Immature natural killer cell (primary cell): ENCODE measurements around the gene RAB24. TPM values are rescaled to one million over a fixed set of nuclear protein-coding genes. Genes with fewer than 3 reads are reported as not detected.

ENCODE experiments used
- DNase-seq, 3 donors: peaks; one replicate each; pipeline ENCODE4 v3.0.0; 2022; ENCODE audit warnings: mixed read lengths in 1 of 3
- H3K27ac Mint-ChIP-seq, 6 donors: one replicate each; pipeline ENCODE4 v1.8.0; 2020; ENCODE audit warnings: mixed read lengths in 6 of 6, mild to moderate bottlenecking in 5 of 6, inconsistent platforms in 4 of 6, moderate library complexity in 3 of 6
- H3K27me3 Mint-ChIP-seq, 3 donors: one replicate each; pipeline ENCODE4 v1.8.0; 2020 to 2021; ENCODE audit warnings: low read depth in 3 of 3, mild to moderate bottlenecking in 3 of 3, mixed read lengths in 3 of 3, moderate library complexity in 3 of 3, inconsistent platforms in 1 of 3
- H3K36me3 Mint-ChIP-seq, 3 donors: one replicate each; pipeline ENCODE4 v1.8.0; 2020; ENCODE audit warnings: mixed read lengths in 3 of 3, inconsistent platforms in 2 of 3, mild to moderate bottlenecking in 2 of 3
- H3K4me1 Mint-ChIP-seq, 2 donors: one replicate each; pipeline ENCODE4 v1.8.0; 2020; ENCODE audit warnings: inconsistent platforms in 2 of 2, mild to moderate bottlenecking in 2 of 2, mixed read lengths in 2 of 2, moderate library complexity in 1 of 2
- H3K4me3 Mint-ChIP-seq, 5 donors: one replicate each; pipeline ENCODE4 v1.8.0; 2020; ENCODE audit warnings: mild to moderate bottlenecking in 5 of 5, mixed read lengths in 5 of 5, inconsistent platforms in 3 of 5, moderate library complexity in 3 of 5
- H3K9me3 Mint-ChIP-seq, 6 donors: one replicate each; pipeline ENCODE4 v1.8.0; 2020; ENCODE audit warnings: mild to moderate bottlenecking in 6 of 6, mixed read lengths in 6 of 6, inconsistent platforms in 4 of 6, moderate library complexity in 3 of 6
- polyA plus RNA-seq, 3 donors: library from polyadenylated mRNA; unstranded; fragments of 300-500 nt; fragmentation: Illumina TruSeq; gene quantifications; one replicate each; pipeline ENCODE4 v1.2.3, GENCODE V29; 2021

RAB24 gene
- polyA plus RNA-seq, 3 donors from 2014 or later = 39.7 to 80.2 (median 45.8) TPM

- peaks cover 80 to 86% of the 10 kb centered on the region in 2 donors for H3K4me1 Mint-ChIP-seq
- H3K36me3 Mint-ChIP-seq = peaks cover 5 to 25% (median 19%) of the 10 kb centered on the region in 3 donors
- no peaks in the 10 kb centered on the region for H3K9me3 Mint-ChIP-seq
- peak overlapping the region; percentile 90 to 95 (median 94) for H3K4me3 Mint-ChIP-seq
- peak in 1 of 3 donors; percentile 22 for DNase-seq
- H3K27me3 Mint-ChIP-seq = peaks cover 16 to 35% (median 33%) of the 10 kb centered on the region in 3 donors
- H3K27ac Mint-ChIP-seq = peak overlapping the region; percentile 95 to 98 (median 96)
Observed at GRCh38 chr5:177304392-177305119, 1.0 kb upstream of the RAB24 start.

GRCh38 chr5:177303925-177304391 lies 439 bp upstream of the RAB24 start:
- no peak for DNase-seq
- H3K4me3 Mint-ChIP-seq = peak overlapping the region; percentile 90 to 95 (median 94)
- H3K9me3 Mint-ChIP-seq = no peaks in the 10 kb centered on the region
- H3K4me1 Mint-ChIP-seq = peaks cover 80 to 86% of the 10 kb centered on the region in 2 donors
- H3K27me3 Mint-ChIP-seq = peaks cover 16 to 32% (median 30%) of the 10 kb centered on the region in 3 donors
- H3K27ac Mint-ChIP-seq = peak overlapping the region; percentile 95 to 98 (median 96)
- peaks cover 5 to 25% (median 19%) of the 10 kb centered on the region in 3 donors for H3K36me3 Mint-ChIP-seq

GRCh38 chr5:177302354-177303110 lies 987 bp downstream of the RAB24 start:
- DNase-seq = no peak
- Mint-ChIP-seq H3K4me1 (peaks cover 83 to 87% of the 10 kb centered on the region in 2 donors), H3K4me3 (peak overlapping the region; percentile 90 to 95 (median 94)), H3K9me3 (no peaks in the 10 kb centered on the region), H3K27ac (peak overlapping the region; percentile 89 to 98 (median 94)), H3K27me3 (peaks cover 16 to 36% (median 29%) of the 10 kb centered on the region in 3 donors), H3K36me3 (peaks cover 5 to 25% (median 19%) of the 10 kb centered on the region in 3 donors)

GRCh38 chr5:177301503-177302165 lies 1.9 kb downstream of the RAB24 start:
- Mint-ChIP-seq H3K36me3 (peaks cover 5 to 21% (median 18%) of the 10 kb centered on the region in 3 donors), H3K27me3 (peaks cover 16 to 38% (median 30%) of the 10 kb centered on the region in 3 donors), H3K27ac (peak overlapping the region; percentile 89 to 98 (median 96)), H3K4me1 (peaks cover 85 to 91% of the 10 kb centered on the region in 2 donors), H3K4me3 (peak overlapping the region; percentile 90 to 95 (median 94)), H3K9me3 (no peaks in the 10 kb centered on the region)
- no peak for DNase-seq

- Mint-ChIP-seq H3K27me3 (peaks cover 16 to 45% (median 34%) of the 10 kb centered on the region in 3 donors), H3K4me1 (peaks cover 85 to 91% of the 10 kb centered on the region in 2 donors), H3K27ac (peak overlapping the region; percentile 94 to 98 (median 96)), H3K36me3 (peaks cover 7 to 18% (median 14%) of the 10 kb centered on the region in 3 donors), H3K9me3 (no peaks in the 10 kb centered on the region), H3K4me3 (peak overlapping the region; percentile 85 to 95 (median 94))
- no peak for DNase-seq
Observed at GRCh38 chr5:177300951-177301350, 2.6 kb downstream of the RAB24 start.

GRCh38 chr5:177300236-177300880 lies 3.2 kb downstream of the RAB24 start:
- no peaks in the 10 kb centered on the region for H3K9me3 Mint-ChIP-seq
- DNase-seq = peak; percentile 82 to 84 (median 83)
- peaks cover 10 to 18% (median 16%) of the 10 kb centered on the region in 3 donors for H3K36me3 Mint-ChIP-seq
- peaks cover 85 to 91% of the 10 kb centered on the region in 2 donors for H3K4me1 Mint-ChIP-seq
- peaks cover 16 to 48% (median 40%) of the 10 kb centered on the region in 3 donors for H3K27me3 Mint-ChIP-seq
- peak overlapping the region; percentile 94 to 98 (median 96) for H3K27ac Mint-ChIP-seq
- H3K4me3 Mint-ChIP-seq = peak overlapping the region; percentile 85 to 95 (median 94)

- Mint-ChIP-seq H3K9me3 (no peaks in the 10 kb centered on the region), H3K27ac (peak overlapping the region; percentile 92 to 98 (median 96)), H3K4me3 (peak overlapping the region; percentile 23 to 65 (median 54)), H3K36me3 (peaks cover 8 to 16% (median 14%) of the 10 kb centered on the region in 3 donors), H3K27me3 (peaks cover 16 to 47% (median 41%) of the 10 kb centered on the region in 3 donors), H3K4me1 (peaks cover 84 to 88% of the 10 kb centered on the region in 2 donors)
- no peak for DNase-seq
Observed at GRCh38 chr5:177299697-177300096, 3.8 kb downstream of the RAB24 start.

- H3K4me3 Mint-ChIP-seq = no peak overlapping the region
- no peak for DNase-seq
- peaks cover 75 to 77% of the 10 kb centered on the region in 2 donors for H3K4me1 Mint-ChIP-seq
- H3K9me3 Mint-ChIP-seq = no peaks in the 10 kb centered on the region
- peaks cover 8 to 18% (median 15%) of the 10 kb centered on the region in 3 donors for H3K36me3 Mint-ChIP-seq
- H3K27ac Mint-ChIP-seq = peak overlapping the region; percentile 90 to 98 (median 96)
- H3K27me3 Mint-ChIP-seq = peaks cover 8 to 34% (median 25%) of the 10 kb centered on the region in 3 donors
Observed at GRCh38 chr5:177297922-177298321, 5.6 kb downstream of the RAB24 start.

- H3K27ac Mint-ChIP-seq = peak overlapping the region; percentile 82 to 92 (median 90)
- H3K4me3 Mint-ChIP-seq = peak overlapping the region; percentile 25 to 83 (median 72)
- no peaks in the 10 kb centered on the region for H3K9me3 Mint-ChIP-seq
- H3K36me3 Mint-ChIP-seq = peaks cover 21 to 31% (median 23%) of the 10 kb centered on the region in 3 donors
- peaks cover 6 to 25% (median 14%) of the 10 kb centered on the region in 3 donors for H3K27me3 Mint-ChIP-seq
- H3K4me1 Mint-ChIP-seq = peaks cover 62 to 64% of the 10 kb centered on the region in 2 donors
- DNase-seq = peak in 1 of 3 donors; percentile 30
Observed at GRCh38 chr5:177296581-177296980, 6.9 kb downstream of the RAB24 start.

GRCh38 chr5:177295924-177296323 lies 7.6 kb downstream of the RAB24 start:
- Mint-ChIP-seq H3K36me3 (peaks cover 21 to 32% (median 23%) of the 10 kb centered on the region in 3 donors), H3K27me3 (peaks cover 6 to 25% (median 14%) of the 10 kb centered on the region in 3 donors), H3K27ac (peak overlapping the region; percentile 82 to 92 (median 90)), H3K9me3 (no peaks in the 10 kb centered on the region), H3K4me3 (peak overlapping the region; percentile 25 to 83 (median 72)), H3K4me1 (peaks cover 55 to 57% of the 10 kb centered on the region in 2 donors)
- no peak for DNase-seq

- Mint-ChIP-seq H3K4me3 (no peak overlapping the region), H3K27ac (peak overlapping the region in 4 of 6 donors; percentile 24 to 51 (median 42)), H3K36me3 (peaks cover 19 to 29% (median 21%) of the 10 kb centered on the region in 3 donors), H3K27me3 (peaks cover 0 to 20% (median 14%) of the 10 kb centered on the region in 3 donors), H3K9me3 (no peaks in the 10 kb centered on the region), H3K4me1 (peaks cover 43 to 44% of the 10 kb centered on the region in 2 donors)
- no peak for DNase-seq
Observed at GRCh38 chr5:177294632-177295031, 8.9 kb downstream of the RAB24 start.

GRCh38 chr5:177293819-177294581 lies 9.5 kb downstream of the RAB24 start:
- H3K27me3 Mint-ChIP-seq = peaks cover 0 to 19% (median 14%) of the 10 kb centered on the region in 3 donors
- peaks cover 38% of the 10 kb centered on the region in 2 donors for H3K4me1 Mint-ChIP-seq
- no peak overlapping the region for H3K4me3 Mint-ChIP-seq
- H3K36me3 Mint-ChIP-seq = peaks cover 23 to 33% (median 25%) of the 10 kb centered on the region in 3 donors
- no peak for DNase-seq
- peak overlapping the region in 2 of 6 donors; percentile 46 to 51 for H3K27ac Mint-ChIP-seq
- H3K9me3 Mint-ChIP-seq = no peaks in the 10 kb centered on the region
